Measurements from ENCODE around the gene LCNL1.

The LCNL1 gene

GRCh38 chr9:136951541-136952320, 31.1 kb upstream of the LCNL1 start, which contains the start of gene LCN12:
Gene LCN12, plus strand, starts transcription at chr9:136952273. Its CDS starts 55 bp downstream, at chr9:136952328.
- DNase-seq (ENCODE audit: low read depth in 2 of 2), result no peak
- no peak for TF ChIP-seq CTCF (IDR thresholded peaks at IDR 0.05; ENCODE audit: low read depth, low read length)

GRCh38 chr9:136952321-136952850, 30.4 kb upstream of the LCNL1 start:
- no peak for TF ChIP-seq CTCF (IDR thresholded peaks at IDR 0.05; ENCODE audit: low read depth, low read length)
- H3K4me3 ChIP-seq (replicated peaks in 1 of 2; ENCODE audit: low read depth in 2 of 2, low read length in 2 of 2), result no peak overlapping the region

More at GRCh38 chr9:136951541-136952320, 31.1 kb upstream of the LCNL1 start, which contains the start of gene LCN12:
- H3K4me3 ChIP-seq (replicated peaks in 1 of 2; ENCODE audit: low read depth in 2 of 2, low read length in 2 of 2), result no peak within 1 kb of the TSS

GRCh38 chr9:136952876-136953770, 29.7 kb upstream of the LCNL1 start:
- no peak overlapping the region for H3K4me3 ChIP-seq (replicated peaks in 1 of 2; ENCODE audit: low read depth in 2 of 2, low read length in 2 of 2)
- DNase-seq (ENCODE audit: low read depth in 2 of 2), result no peak
- no peak for TF ChIP-seq CTCF (IDR thresholded peaks at IDR 0.05; ENCODE audit: low read depth, low read length)

More at GRCh38 chr9:136952321-136952850, 30.4 kb upstream of the LCNL1 start:
- no peak for DNase-seq (ENCODE audit: low read depth in 2 of 2)

- DNase-seq (ENCODE audit: low read depth in 2 of 2), result no peak
- TF ChIP-seq CTCF (IDR thresholded peaks at IDR 0.05; ENCODE audit: low read depth, low read length), result no peak
- H3K4me3 ChIP-seq (replicated peaks in 1 of 2; ENCODE audit: low read depth in 2 of 2, low read length in 2 of 2), result no peak overlapping the region
Observed at GRCh38 chr9:136953771-136954269, 29.0 kb upstream of the LCNL1 start.

- no peak for TF ChIP-seq CTCF (IDR thresholded peaks at IDR 0.05; ENCODE audit: low read depth, low read length)
- DNase-seq (ENCODE audit: low read depth in 2 of 2), result no peak
Observed at GRCh38 chr9:136954270-136955083, 28.3 kb upstream of the LCNL1 start.

More at GRCh38 chr9:136954270-136955083, 28.3 kb upstream of the LCNL1 start:
- H3K4me3 ChIP-seq (replicated peaks in 1 of 2; ENCODE audit: low read depth in 2 of 2, low read length in 2 of 2), result no peak overlapping the region
